ENCODE measurements around the gene CCDC117.
"Not testable (repeated sequence)": the region's sequence is repeated elsewhere in the genome, so short reads cannot be mapped to it uniquely, and the experiment has no call there.

The CCDC117 gene

DNA sequence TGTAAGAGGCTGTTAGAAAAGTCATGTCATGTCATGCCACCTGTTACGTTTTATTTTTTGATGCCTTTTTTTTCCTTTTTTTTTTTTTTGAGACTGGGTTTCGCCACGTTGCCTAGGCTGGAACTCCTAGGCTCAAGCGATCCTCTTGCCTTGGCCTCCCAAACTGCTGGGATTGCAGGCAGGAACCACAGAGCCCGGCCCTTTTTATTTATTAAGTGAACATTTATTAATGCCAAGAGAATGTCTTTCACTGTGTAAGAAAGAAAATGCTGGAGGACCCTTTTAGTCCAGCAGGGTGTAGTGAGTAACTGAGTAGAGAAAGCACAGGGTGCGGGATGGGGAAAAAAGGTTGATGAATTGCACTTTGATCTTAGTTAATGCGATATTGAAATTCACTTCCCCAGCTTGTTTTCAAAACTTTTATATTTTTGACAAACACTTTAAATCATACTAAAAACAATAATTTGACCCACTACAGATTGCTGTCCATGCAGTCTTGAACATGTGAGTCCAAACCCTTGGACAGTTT, 30.2 kb downstream of the CCDC117 start:
- no peak for DNase-seq

GRCh38 chr22:28805426-28805825, 32.9 kb downstream of the CCDC117 start:
- DNase-seq, result not testable (repeated sequence)

GRCh38 chr22:28808716-28809355, 36.3 kb downstream of the CCDC117 start:
- no peak for DNase-seq

DNA sequence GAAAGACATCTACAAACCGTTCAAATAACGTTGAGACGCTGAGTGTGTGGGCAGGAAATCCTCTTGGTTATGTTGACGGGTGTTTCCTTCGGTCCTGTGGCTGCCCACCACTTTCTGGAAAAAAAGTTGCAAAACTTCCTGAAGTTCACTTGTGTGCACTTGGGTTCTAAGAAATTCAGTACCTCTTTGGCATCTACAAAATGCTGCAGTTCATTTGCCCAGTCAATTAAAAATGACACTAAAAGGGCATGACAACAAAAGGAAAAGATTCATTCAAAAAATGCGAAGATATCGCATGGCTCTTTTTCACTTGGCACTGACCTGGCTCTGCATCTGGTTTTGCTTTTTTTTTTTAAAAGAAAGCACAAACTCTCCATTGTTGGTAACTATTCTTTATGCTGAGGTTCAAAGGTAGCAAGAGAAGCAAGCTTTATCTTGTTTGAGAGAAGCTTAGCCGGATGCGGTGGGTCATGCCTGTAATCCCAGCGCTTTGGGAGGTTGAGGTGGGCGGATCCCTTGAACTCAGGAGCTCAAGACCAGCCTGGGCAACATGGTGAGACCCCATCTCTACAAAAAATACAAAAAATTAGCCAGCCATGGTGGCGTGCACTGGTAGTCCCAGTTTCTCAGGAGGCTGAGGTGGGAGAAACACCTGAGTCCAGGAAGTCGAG, 38.5 kb downstream of the CCDC117 start:
- no peak for DNase-seq

GRCh38 chr22:28812516-28812915, 40.0 kb downstream of the CCDC117 start:
- no peak for DNase-seq

- no peak for DNase-seq
Observed at GRCh38 chr22:28813772-28814518, 41.5 kb downstream of the CCDC117 start.

GRCh38 chr22:28815111-28815510, 42.6 kb downstream of the CCDC117 start:
- no peak for DNase-seq

GRCh38 chr22:28815729-28816128, 43.2 kb downstream of the CCDC117 start:
- DNase-seq, result no peak

DNA sequence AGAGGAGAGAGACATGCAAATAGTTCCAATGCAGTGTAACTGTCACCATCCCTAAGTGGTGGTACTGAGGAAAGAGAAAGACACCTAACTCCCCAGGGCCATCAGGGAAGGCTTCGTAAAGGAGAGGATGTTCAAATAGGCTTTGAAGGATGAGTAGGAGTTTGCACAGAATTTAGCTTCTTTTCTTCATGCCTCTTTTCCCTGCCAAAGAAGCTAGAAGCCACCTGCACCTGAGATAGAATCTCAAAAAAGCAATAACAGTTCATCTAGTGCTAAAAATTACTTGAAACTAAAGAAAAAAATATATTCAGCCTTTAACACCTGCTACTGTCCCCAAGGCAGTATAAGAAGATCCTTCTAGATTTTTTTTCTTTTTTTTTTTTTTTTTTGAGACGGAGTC, 44.6 kb downstream of the CCDC117 start:
- DNase-seq, result no peak

DNA sequence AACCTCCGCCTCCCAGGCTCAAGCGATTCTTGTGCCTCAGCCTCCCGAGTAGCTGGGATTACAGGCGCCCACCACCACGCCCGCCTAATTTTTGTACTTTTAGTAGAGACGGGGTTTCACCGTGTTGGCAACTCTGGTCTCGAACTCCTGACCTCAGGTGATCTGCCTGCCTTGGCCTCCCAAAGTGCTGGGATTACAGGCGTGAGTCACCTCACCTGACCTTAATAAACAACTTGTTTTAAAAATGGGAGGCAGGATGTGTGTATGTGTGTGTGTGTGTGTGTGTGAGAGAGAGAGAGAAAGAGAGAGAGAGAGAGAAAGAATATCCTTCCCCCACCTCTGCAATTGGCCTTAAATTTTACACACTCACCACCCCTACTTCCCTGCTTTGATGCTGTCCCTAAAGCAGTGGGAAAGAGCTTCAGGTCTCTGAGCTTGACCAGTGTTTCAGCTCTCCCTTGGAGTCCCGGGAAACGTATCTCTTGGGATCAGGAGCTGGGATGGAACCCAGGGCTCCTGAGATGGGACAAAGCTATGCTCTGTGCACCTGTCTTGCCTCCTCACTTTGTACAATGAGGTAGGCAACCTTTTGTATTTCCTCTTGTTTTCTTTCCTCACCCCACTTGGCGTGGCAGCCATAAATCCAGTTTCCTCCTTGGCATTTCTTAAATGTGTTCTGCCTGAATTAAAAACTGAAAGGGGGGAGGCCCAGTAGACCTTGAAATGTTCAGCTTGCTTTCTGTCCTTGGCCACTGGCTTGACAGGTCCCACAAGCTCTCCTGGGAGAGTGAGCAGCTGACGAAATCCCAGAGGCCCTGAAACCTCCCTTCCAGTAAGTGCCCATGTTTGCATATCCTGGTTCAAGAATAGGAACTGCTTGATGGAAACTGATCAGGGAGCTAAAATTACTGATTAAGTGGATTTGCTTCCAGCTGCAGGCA, 45.7 kb downstream of the CCDC117 start:
- no peak for DNase-seq

- no peak for DNase-seq
Observed at GRCh38 chr22:28819253-28820096, 47.0 kb downstream of the CCDC117 start.

DNA sequence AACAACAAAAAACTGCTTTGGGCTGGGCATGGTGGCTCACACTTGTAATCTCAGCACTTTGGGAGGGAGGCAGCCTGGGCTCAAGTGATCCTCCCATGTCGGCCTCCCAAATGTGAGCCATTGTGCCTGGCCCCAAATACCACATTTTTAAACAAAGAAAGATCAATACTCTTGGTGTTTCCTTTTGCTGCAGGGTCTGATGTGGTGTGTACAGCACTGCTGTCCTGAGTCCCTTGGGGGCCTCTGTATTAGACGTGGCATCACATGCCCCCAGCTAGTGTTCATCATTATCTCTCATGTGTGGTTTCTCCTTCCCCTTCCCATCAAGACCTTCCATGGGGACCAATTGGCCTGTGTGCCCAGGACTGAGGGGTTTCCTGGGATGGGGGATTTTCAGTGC, 48.4 kb downstream of the CCDC117 start:
- DNase-seq, result no peak

DNA sequence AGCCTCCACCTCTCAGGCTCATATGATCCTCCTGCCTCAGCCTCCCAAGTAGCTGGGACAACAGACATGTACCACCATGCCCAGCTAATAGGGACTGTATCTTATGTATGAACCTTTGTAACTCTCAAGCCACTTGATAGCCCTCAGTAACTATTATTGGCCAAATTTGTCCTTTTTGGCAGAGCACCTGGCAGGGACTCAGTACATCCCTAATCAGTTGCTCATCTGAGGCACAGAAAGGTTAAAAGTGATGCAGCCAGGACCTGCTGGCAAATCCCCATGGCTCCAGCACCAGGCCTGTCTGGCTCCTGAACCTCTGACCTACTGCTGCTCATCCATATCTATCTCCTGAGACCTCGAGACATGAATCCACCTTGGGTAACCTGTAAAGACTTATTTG, 49.0 kb downstream of the CCDC117 start:
- no peak for DNase-seq

DNA sequence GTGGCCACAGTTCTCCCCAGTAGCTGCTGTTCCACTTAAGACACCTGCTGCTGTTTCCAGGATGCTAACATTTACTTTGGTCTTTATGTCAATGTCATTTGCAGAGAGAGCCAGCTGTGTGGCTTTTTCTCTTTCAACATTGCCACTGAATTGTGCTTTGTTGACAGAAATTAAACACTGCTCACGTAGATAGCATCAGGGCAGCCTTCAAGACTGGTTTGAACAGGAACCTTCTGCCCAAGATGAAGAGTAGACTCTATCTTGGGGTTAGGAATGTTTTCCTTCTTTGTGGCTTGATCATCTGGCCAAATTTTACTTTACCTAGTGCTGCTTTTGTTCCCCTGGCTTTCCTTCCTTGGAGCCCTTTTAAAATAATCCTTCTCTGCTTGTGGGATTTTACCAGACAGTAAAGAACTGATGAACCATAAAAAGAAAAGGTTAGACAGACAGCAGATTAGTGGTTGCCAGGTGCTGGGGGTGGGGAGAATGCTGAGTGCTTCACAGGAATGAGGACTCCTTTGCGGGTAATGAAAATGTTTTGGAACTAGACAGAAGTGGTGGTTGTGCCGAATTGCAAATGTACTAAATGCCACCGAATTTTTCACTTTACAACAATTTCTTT, 50.5 kb downstream of the CCDC117 start:
- peak; percentile 83 for DNase-seq

GRCh38 chr22:28824455-28824854, 52.0 kb downstream of the CCDC117 start:
- not testable (repeated sequence) for DNase-seq

DNA sequence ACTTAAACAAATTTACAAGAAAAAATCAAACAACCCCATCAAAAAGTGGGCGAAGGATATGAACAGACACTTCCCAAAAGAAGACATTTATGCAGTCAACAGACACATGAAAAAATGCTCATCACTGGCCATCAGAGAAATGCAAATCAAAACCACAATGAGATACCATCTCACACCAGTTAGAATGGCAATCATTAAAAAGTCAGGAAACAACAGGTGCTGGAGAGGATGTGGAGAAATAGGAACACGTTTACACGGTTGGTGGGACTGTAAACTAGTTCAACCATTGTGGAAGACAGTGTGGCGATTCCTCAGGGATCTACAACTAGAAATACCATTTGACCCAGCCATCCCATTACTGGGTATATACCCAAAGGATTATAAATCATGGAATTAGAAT, 53.9 kb downstream of the CCDC117 start:
- DNase-seq, result not testable (repeated sequence)

- no peak for DNase-seq
Observed at GRCh38 chr22:28826921-28827320, 54.4 kb downstream of the CCDC117 start.

DNA sequence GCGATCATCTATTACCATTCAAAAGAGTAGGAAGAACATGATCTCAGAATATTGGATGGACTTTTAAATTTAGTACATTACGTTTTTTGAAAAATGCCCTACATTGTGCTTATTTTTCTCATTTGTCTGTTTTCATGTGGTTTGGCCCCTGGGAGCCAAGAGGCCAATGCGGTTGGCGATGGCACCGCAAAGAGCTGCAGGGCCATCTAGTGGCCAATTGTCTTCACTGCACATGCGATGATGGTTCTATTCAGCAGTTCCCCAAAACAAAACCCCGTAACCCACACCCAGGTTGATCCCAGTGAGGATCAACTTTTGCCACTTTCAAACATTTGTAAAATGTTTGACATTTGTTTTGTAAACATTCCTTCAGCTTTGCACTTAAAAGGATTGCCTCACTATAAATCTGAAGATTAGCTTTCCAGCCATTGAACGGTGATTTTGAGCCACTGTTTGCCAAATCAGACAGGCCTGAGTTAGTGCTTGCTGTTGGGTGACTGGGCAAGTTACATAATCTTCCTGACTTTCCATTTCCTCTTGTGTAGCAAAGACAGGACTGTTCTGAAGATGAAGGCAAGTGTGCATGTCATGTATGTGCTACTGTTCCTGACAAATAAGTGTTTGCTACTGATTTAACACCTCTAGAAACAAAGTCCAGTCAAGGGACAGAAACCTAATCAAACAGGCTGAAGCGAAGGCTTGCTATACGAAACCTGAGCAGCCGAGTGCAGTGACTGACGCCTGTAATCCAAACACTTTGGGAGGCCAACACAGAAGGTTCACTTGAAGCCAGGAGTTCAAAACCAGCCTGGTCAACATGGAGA, 57.1 kb downstream of the CCDC117 start:
- DNase-seq, result peak; percentile 18

DNA sequence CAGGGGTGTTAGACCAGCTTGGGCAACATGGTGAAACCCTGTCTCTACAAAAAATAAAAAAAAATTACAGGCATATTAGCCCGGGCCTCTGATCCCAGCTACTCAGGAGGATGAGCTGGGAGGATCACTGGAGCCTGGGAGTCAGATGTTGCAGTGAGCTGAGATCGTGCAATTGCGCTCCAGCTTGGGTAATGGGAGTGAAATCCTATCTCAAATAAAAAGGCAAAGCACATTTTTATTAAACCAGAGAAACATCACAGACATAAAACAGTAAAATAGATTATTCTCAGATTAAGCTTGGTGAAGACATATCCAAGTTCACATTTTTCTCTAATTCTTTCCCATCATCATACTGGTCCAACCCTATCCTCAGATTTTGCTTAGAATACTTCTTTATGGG, 57.9 kb downstream of the CCDC117 start:
- no peak for DNase-seq
